B cell (primary cell): ENCODE data around the gene CHORDC1. TPM values are rescaled to one million over a fixed set of nuclear protein-coding genes. Genes with fewer than 3 reads are reported as not detected.

ENCODE experiments used
- ATAC-seq: fragments of 200-7000 bp; cut with Tn5 transposase; one replicate; pipeline ENCODE4 v1.10.0; 2021; ENCODE audit warnings: low read depth, mild to moderate bottlenecking, moderate number of reproducible peaks, moderate library complexity
- CTCF ChIA-PET: fragments of 350-600 bp; sonication (Branson Sonifier 250); formaldehyde crosslinking; loops from one replicate; lab custom pipeline; 2021; ENCODE audit warnings: antibody characterized with exemption, inconsistent platforms; lab: Charles Lee
- POLR2A ChIA-PET: fragments of 350-600 bp; sonication (Branson Sonifier 250); formaldehyde crosslinking; loops from one replicate; lab custom pipeline; 2021; ENCODE audit warnings: antibody characterized with exemption; lab: Charles Lee
- DNase-seq: peaks from one replicate; pipeline ENCODE4 v3.0.0; 2013
- H2AFZ ChIP-seq: 2 replicates; pipeline ENCODE4 v1.6.1; 2012; ENCODE audit warnings: mild to moderate bottlenecking, low read depth, low read length; ENCODE audit not compliant: insufficient read depth, poor library complexity, severe bottlenecking
- H3K27ac ChIP-seq, 2 donors: 1 replicate in 1 of 2; 2 replicates in 1 of 2; pipeline ENCODE4 v1.5.1; 2012 to 2013; ENCODE audit warnings: low read length in 2 of 2, mild to moderate bottlenecking in 2 of 2, moderate library complexity in 1 of 2
- H3K27me3 ChIP-seq, 4 experiments: fragments of 200-600 bp in 1 of 4; sonication (generic) in 1 of 4; replicated peaks in 1 of 4; 1 replicate in 2 of 4; 2 replicates in 2 of 4; pipeline versions ENCODE4 v1.6.1 to v1.7.0; 2013 to 2016; ENCODE audit warnings: low read length in 3 of 4, mild to moderate bottlenecking in 2 of 4, mixed read lengths in 1 of 4, moderate library complexity in 1 of 4; ENCODE audit not compliant: insufficient read depth in 4 of 4, control insufficient read depth in 3 of 4; ENCODE audit errors: control extremely low read depth in 1 of 4
- H3K36me3 ChIP-seq, 2 experiments: replicated peaks in 1 of 2; 1 replicate in 1 of 2; 2 replicates in 1 of 2; pipeline versions ENCODE4 v1.6.1 to v1.7.1; 2013; ENCODE audit warnings: low read length in 1 of 2; ENCODE audit not compliant: insufficient read depth in 2 of 2, control insufficient read depth in 1 of 2; ENCODE audit errors: control extremely low read depth in 1 of 2, extremely low read depth in 1 of 2
- H3K4me1 ChIP-seq, 2 donors: fragments of 200-600 bp in 1 of 2; sonication (generic) in 1 of 2; 1 replicate in 1 of 2; 2 replicates in 1 of 2; pipeline versions ENCODE4 v1.5.1 to v1.6.1; 2013 to 2017; ENCODE audit warnings: low read length in 2 of 2; ENCODE audit not compliant: control insufficient read depth in 2 of 2, insufficient read depth in 2 of 2
- H3K4me2 ChIP-seq: replicated peaks from 2 replicates; pipeline ENCODE3; 2012; ENCODE audit warnings: mild to moderate bottlenecking, low read depth, low read length; ENCODE audit not compliant: poor library complexity, severe bottlenecking
- H3K4me3 ChIP-seq, 5 experiments: fragments of 200-600 bp in 1 of 5; sonication (generic) in 1 of 5; 1 replicate in 3 of 5; 2 replicates in 2 of 5; pipeline versions ENCODE4 v1.5.1 to v1.7.0; 2011 to 2016; ENCODE audit warnings: low read length in 4 of 5, mild to moderate bottlenecking in 4 of 5, low read depth in 2 of 5, control low read depth in 1 of 5, moderate library complexity in 1 of 5; ENCODE audit not compliant: insufficient read depth in 1 of 5; ENCODE audit errors: control extremely low read depth in 1 of 5, extremely low read depth in 1 of 5
- H3K79me2 ChIP-seq: fragments of 200-600 bp; sonication (generic); one replicate; pipeline ENCODE4 v1.6.0; 2016; ENCODE audit warnings: low read length; ENCODE audit not compliant: control insufficient read depth, insufficient read depth
- H3K9ac ChIP-seq: fragments of 200-600 bp; sonication (generic); 2 replicates; pipeline ENCODE4 v1.6.1; 2017; ENCODE audit warnings: mild to moderate bottlenecking, low read length, moderate library complexity
- H3K9me3 ChIP-seq, 3 donors: one replicate each; pipeline versions ENCODE4 v1.6.1 to v1.7.1; 2013; ENCODE audit warnings: low read length in 2 of 3; ENCODE audit not compliant: control insufficient read depth in 2 of 3, insufficient read depth in 1 of 3; ENCODE audit errors: control extremely low read depth in 1 of 3
- H4K20me1 ChIP-seq: 2 replicates; pipeline ENCODE4 v1.6.0; 2012; ENCODE audit warnings: mild to moderate bottlenecking, low read length; ENCODE audit not compliant: insufficient read depth, control insufficient read depth, poor library complexity, severe bottlenecking
- H3K27ac Mint-ChIP-seq: one replicate; pipeline ENCODE4 v1.8.0; 2021; ENCODE audit warnings: mixed read lengths
- H3K27me3 Mint-ChIP-seq: one replicate; pipeline ENCODE4 v1.8.0; 2021; ENCODE audit warnings: mixed read lengths
- H3K4me1 Mint-ChIP-seq: one replicate; pipeline ENCODE4 v1.8.0; 2021; ENCODE audit warnings: mixed read lengths
- H3K4me3 Mint-ChIP-seq: one replicate; pipeline ENCODE4 v1.8.0; 2021; ENCODE audit warnings: mixed read lengths
- H3K9me3 Mint-ChIP-seq: one replicate; pipeline ENCODE4 v1.8.0; 2022; ENCODE audit warnings: mixed read lengths; ENCODE audit not compliant: insufficient read depth
- EZH2 ChIP-seq: IDR thresholded peaks from 2 replicates; pipeline ENCODE4 v1.6.1; 2012; ENCODE audit warnings: borderline replicate concordance, low read depth, mild to moderate bottlenecking, moderate library complexity, low read length; ENCODE audit not compliant: insufficient read depth, poor library complexity, severe bottlenecking
- whole genome bisulfite sequencing: methylation state at CpG from one replicate; pipeline ENCODE4 v1.1.5; 2013; ENCODE audit warnings: missing lambda C conversion rate; ENCODE audit not compliant: insufficient coverage; 5-methylcytosine and 5-hydroxymethylcytosine counted together
- intact Hi-C: fragments of 100-400 bp; cut with micrococcal nuclease; formaldehyde crosslinking; loops from one replicate; pipeline ENCODE4 v1.10.0; 2022
- polyA plus RNA-seq: library from polyadenylated mRNA; depleted of rRNA; stranded (reverse); fragments of >200 nt; gene quantifications from 2 replicates; pipeline ENCODE4 v1.2.3, GENCODE V29; 2012
- total RNA-seq, 2 donors: library from RNA; stranded (reverse); fragments of 120-200 nt in 1 of 2; gene quantifications; 1 replicate in 1 of 2; 2 replicates in 1 of 2; pipeline versions ENCODE4 v1.2.3 to v1.2.4, GENCODE V29; 2013 to 2022
- TF ChIP-seq, protein P1 (sequence below): fragments of 200-600 bp; IDR thresholded peaks from one replicate; pipeline ENCODE4 v1.8.0; 2022; ENCODE audit warnings: antibody characterized with exemption, mild to moderate bottlenecking

The CHORDC1 gene
- total and polyA plus RNA-seq, 2 donors (not counting 1 experiment from before 2014, with no cell fraction given) = 22.1 to 76.9 TPM

DNA sequence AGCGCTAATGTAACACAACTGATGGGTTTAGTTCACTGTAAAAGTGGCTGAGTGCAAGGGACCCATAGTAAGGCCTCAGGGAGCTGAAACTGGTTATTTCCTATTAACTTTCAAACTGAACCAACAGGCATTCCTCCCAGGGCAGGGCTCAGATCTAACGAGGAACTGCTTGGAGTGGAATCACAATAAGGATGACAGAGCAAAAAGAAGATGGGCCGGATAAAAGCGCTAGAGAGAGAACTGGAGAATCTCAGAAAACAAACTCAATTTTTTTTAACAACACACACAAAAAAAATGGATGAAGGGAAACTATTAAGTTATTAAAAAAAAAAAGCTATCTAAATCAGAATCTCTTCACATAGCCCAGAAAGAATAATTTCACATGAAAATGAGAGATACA, 14.2 kb upstream of the CHORDC1 start:
- H3K4me3 Mint-ChIP-seq = no peak overlapping the region
- H3K27me3 Mint-ChIP-seq = peaks cover 31% of the 10 kb centered on the region
- no peaks in the 10 kb centered on the region for H3K9me3 Mint-ChIP-seq
- H3K79me2 ChIP-seq = no peaks in the 10 kb centered on the region
- H3K27me3 ChIP-seq = peaks cover 0 to under 1% (median 0%) of the 10 kb centered on the region in 4 experiments
- no peak overlapping the region for H2AFZ ChIP-seq
- intact Hi-C loops = no loop called here
- no peak overlapping the region for H3K4me3 ChIP-seq
- no CpG with 5 or more reads among the region's 4 CpGs for WGBS
- no peak for DNase-seq
- H3K4me1 ChIP-seq = no peaks in the 10 kb centered on the region
- no peak overlapping the region for H3K9ac ChIP-seq
- H3K9me3 ChIP-seq = no peaks in the 10 kb centered on the region
- H3K36me3 ChIP-seq = no peaks in the 10 kb centered on the region
- TF ChIP-seq, protein P1, sequence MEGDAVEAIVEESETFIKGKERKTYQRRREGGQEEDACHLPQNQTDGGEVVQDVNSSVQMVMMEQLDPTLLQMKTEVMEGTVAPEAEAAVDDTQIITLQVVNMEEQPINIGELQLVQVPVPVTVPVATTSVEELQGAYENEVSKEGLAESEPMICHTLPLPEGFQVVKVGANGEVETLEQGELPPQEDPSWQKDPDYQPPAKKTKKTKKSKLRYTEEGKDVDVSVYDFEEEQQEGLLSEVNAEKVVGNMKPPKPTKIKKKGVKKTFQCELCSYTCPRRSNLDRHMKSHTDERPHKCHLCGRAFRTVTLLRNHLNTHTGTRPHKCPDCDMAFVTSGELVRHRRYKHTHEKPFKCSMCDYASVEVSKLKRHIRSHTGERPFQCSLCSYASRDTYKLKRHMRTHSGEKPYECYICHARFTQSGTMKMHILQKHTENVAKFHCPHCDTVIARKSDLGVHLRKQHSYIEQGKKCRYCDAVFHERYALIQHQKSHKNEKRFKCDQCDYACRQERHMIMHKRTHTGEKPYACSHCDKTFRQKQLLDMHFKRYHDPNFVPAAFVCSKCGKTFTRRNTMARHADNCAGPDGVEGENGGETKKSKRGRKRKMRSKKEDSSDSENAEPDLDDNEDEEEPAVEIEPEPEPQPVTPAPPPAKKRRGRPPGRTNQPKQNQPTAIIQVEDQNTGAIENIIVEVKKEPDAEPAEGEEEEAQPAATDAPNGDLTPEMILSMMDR = no peak
- TF ChIP-seq EZH2 = no peak
- H4K20me1 ChIP-seq = no peaks in the 10 kb centered on the region
- CTCF ChIA-PET = interaction anchor here (0.8 kb wide), 1 partner anchor 32 kb away, joined by 3 read pairs; no protein-coding TSS in a partner anchor
- no peak overlapping the region for H3K4me2 ChIP-seq
- POLR2A ChIA-PET = no interaction called here
- H3K27ac ChIP-seq = no peak overlapping the region
- no peak for ATAC-seq
- H3K27ac Mint-ChIP-seq = no peak overlapping the region
- H3K4me1 Mint-ChIP-seq = no peaks in the 10 kb centered on the region

DNA sequence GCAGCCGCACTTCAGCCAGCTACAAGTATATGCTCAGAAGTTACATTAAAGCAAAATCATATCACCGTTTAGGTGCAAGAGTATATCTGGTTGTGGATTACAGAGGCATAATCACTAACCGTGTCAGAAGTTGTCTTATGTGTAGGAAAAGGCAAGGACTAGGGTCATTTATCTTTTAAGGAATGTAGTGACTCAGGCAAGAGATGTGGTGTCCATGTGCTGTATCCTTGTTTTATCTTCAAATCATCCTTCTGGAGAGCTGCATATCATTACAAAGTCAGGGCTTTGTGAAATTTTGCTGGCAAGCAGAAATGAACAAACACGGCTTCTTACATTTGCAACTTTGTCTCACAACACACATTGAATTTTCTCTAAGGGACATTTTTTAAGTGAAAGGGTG, 12.7 kb upstream of the CHORDC1 start:
- Histone ChIP-seq H3K27me3 (no peaks in the 10 kb centered on the region), H3K4me2 (no peak overlapping the region), H4K20me1 (no peaks in the 10 kb centered on the region), H3K4me3 (no peak overlapping the region), H2AFZ (no peak overlapping the region), H3K79me2 (no peaks in the 10 kb centered on the region), H3K9me3 (no peaks in the 10 kb centered on the region), H3K27ac (no peak overlapping the region), H3K36me3 (no peaks in the 10 kb centered on the region), H3K4me1 (no peaks in the 10 kb centered on the region), H3K9ac (no peak overlapping the region)
- peaks cover 40% of the 10 kb centered on the region for H3K27me3 Mint-ChIP-seq
- H3K27ac Mint-ChIP-seq = no peak overlapping the region
- intact Hi-C loops = no loop called here
- no peak for DNase-seq
- H3K4me3 Mint-ChIP-seq = no peak overlapping the region
- 80% methylated on average over 1 of the region's 4 CpGs for WGBS
- ChIA-PET POLR2A (no interaction called here), CTCF (no interaction called here)
- ATAC-seq = no peak
- no peaks in the 10 kb centered on the region for H3K9me3 Mint-ChIP-seq
- TF ChIP-seq, protein P1 = no peak
- no peak for TF ChIP-seq EZH2
- H3K4me1 Mint-ChIP-seq = no peaks in the 10 kb centered on the region
